HG03558 (cell line): ENCODE data around the gene SLC39A13.

Source experiments
- ATAC-seq: cut with Tn5 transposase; IDR thresholded peaks from one replicate; pipeline ENCODE4 v1.9.1; 2021; ENCODE audit warnings: moderate number of reproducible peaks; ENCODE audit not compliant: unreplicated experiment; ENCODE audit errors: extremely low read depth

SLC39A13 gene

GRCh38 chr11:47407746-47408590 lies at the start of gene SLC39A13:
SLC39A13 (plus strand) TSS chr11:47408590; CDS start chr11:47410095, 1,505 bp downstream.
- ATAC-seq = peak; percentile 71

- no peak for ATAC-seq
Measured at GRCh38 chr11:47358731-47359051, 49.7 kb upstream of the SLC39A13 start.

- no peak for ATAC-seq
Measured at GRCh38 chr11:47359162-47359561, 49.2 kb upstream of the SLC39A13 start.

GRCh38 chr11:47359586-47359985 lies 48.8 kb upstream of the SLC39A13 start:
- no peak for ATAC-seq

GRCh38 chr11:47360341-47360740 lies 48.0 kb upstream of the SLC39A13 start:
- ATAC-seq = no peak

- ATAC-seq = no peak
Measured at GRCh38 chr11:47361419-47361818, 47.0 kb upstream of the SLC39A13 start.

GRCh38 chr11:47366020-47366490 lies 42.3 kb upstream of the SLC39A13 start:
- no peak for ATAC-seq

- no peak for ATAC-seq
Measured at GRCh38 chr11:47369676-47370075, 38.7 kb upstream of the SLC39A13 start.

GRCh38 chr11:47372422-47372821 lies 36.0 kb upstream of the SLC39A13 start:
- ATAC-seq = no peak

GRCh38 chr11:47373876-47374719 lies 34.3 kb upstream of the SLC39A13 start:
- no peak for ATAC-seq

- ATAC-seq = no peak
Measured at GRCh38 chr11:47374720-47375019, 33.7 kb upstream of the SLC39A13 start.

GRCh38 chr11:47375020-47375419 lies 33.4 kb upstream of the SLC39A13 start:
- ATAC-seq = no peak

- no peak for ATAC-seq
Measured at GRCh38 chr11:47375546-47376085, 32.8 kb upstream of the SLC39A13 start.

GRCh38 chr11:47376107-47376524 lies 32.3 kb upstream of the SLC39A13 start:
- no peak for ATAC-seq

GRCh38 chr11:47376525-47377371 lies 31.6 kb upstream of the SLC39A13 start:
- ATAC-seq = no peak

- no peak for ATAC-seq
Measured at GRCh38 chr11:47377571-47378009, 30.8 kb upstream of the SLC39A13 start.

- ATAC-seq = peak; percentile 77
Measured at GRCh38 chr11:47378010-47378835, 30.2 kb upstream of the SLC39A13 start, which contains the start of gene SPI1. SPI1 (minus strand) TSS chr11:47378547; CDS start chr11:47378353, 194 bp downstream.

GRCh38 chr11:47378836-47379170 lies 29.6 kb upstream of the SLC39A13 start:
- ATAC-seq = no peak

- no peak for ATAC-seq
Measured at GRCh38 chr11:47379317-47379716, 29.1 kb upstream of the SLC39A13 start.
